HG03342 (cell line): Measurements from ENCODE around the gene FLYWCH2.
A peak's percentile ranks its signal among the peaks of the same experiment; 100 is the strongest.
"Not testable (repeated sequence)": the region's sequence is repeated elsewhere in the genome, so short reads cannot be mapped to it uniquely, and the experiment has no call there.

Source experiments
- ATAC-seq: cut with Tn5 transposase; IDR thresholded peaks from one replicate; pipeline ENCODE4 v1.9.1; 2021; ENCODE audit warnings: mild to moderate bottlenecking, moderate library complexity; ENCODE audit not compliant: unreplicated experiment

Gene FLYWCH2

DNA sequence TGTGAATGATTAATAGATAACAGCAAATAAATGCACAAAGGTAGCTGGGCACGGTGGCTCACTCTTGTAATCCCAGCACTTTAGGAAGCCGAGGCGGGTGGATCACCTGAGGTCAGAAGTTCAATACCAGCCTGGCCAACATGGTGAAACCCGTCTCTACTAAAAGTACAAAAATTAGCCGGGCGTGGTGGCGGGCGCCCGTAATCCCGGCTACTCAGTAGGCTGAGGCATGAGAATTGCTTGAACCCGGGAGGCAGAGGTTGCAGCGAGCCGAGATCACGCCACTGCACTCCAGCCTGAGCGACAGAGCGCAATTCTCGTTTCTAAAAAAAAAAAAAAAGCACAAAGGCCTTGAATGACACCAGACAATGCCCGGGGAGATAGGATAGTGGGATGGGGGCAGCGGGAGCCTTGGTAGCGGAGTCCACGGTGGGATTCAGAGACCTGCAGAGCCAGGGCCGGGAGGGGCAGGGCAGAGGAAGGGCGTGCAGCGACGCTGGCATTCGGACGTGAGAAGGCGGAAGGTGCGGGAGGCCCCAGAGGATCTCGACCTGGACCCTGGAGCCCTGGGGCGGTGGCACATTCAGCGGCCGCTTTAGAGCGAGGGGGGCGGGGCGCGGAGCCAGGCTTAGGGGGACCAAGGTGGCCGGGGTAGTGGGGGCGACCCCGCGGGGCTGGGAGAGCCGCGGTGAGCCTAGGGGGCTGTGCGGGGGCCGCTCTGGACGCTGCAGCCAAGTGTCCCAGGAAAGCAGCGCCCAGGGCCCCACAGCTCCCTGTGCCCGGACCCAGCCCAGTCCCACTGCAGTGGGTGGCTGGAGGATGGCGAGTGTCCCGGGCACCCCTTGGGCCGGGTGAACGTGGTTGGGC is 999 bp upstream of the FLYWCH2 start:
- ATAC-seq, result no peak

DNA sequence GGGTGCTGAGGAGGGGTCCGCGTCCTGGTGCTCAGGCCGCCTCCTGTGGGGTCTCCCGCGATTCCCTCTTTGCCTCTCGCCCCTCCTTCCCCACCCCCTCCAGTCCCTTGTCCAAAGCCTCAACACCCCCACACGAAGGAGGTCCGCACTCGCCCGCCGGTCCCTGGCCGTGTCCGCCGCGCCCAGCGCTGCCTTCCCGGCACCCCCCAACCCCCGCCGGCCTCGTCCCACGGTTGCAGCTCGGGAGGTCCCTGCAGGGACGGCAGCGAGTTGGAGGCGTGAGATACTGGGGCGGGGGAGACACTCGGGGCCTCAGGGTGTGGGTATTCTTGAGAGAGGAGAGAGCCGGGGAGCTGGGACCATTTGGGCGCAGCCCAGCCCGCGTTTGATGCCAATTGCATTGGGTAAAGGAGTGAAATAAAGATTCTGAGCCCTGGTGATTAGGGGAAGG is 468 bp downstream of the FLYWCH2 start:
- no peak for ATAC-seq

DNA sequence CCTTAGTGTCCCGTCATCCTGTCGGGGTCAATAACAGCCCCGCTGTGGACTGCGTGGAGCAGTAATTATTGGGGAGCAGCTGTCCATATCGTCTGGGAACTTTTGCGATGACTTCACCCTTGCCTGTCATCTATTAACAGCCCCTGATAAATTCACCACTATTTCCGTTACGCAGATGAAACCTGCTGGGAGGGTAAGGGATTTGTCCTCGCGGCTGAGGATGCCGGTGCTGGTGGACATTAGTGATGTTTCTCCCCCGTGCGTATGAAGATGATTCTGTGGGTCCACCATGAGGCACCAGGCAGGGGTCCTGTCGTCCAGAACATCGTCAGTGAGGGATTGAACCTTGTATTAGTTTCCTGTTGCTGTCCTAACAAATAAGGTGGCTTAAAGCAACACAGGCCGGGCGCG is 1.0 kb downstream of the FLYWCH2 start:
- no peak for ATAC-seq

DNA sequence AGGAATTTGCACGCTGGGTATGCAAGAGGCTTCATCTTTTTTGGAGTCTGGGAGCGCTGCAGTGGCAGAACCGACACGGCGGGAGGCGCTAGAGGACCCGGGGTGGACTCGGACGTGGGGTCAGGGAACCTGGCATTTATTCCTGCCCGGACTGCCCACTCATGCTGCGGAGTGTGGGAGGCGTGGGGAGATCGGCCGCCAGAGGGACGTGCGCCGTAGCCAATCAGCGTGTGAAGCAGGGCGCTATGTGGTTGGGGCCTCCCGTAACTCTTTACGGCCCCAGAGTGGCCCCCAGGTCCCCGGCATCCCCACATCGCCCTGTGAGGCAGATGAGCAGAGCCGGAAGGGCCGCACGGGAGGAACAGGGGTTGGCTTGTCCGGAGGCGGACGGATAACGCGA is 11.2 kb downstream of the FLYWCH2 start:
- no peak for ATAC-seq

DNA sequence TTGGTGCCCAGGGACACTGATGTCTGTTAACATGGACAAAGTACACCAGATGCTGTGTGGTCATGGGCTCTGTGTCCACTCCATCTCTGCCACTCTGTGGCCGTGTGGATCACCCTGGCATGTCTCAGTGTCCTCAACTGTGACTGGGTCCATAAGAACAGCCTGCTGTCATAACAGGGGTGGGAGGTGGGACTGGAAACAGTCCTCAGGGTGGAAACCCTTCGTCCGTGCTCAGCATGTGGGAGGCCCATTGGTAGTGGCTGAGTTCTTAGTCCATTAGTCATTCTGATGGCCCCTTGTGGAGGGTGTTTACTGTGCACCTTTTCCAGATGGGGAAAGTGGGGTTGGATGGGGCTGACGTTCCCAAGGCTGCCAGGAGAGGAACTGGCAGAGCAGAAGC is 12.8 kb downstream of the FLYWCH2 start:
- ATAC-seq, result no peak

DNA sequence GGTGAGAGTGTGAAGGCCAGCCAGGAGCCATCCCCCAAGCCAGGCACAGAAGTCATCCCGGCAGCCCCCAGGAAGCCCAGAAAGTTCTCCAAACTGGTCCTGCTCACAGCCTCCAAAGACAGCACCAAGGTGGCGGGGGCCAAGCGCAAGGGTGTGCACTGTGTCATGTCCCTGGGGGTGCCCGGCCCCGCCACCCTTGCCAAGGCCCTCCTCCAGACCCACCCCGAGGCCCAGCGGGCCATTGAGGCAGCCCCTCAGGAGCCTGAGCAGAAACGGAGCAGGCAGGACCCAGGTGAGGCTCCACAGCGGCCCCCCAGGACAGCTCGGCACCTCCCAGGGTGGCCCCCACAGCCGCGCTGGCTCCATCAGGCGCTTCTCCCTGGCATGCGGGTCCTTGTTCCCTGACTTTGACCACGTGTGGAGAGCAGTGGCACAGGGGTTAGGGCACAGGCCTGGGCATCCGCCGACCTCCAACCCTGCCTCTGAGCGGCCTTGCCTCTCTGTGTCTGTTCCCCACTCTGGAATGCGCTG is 13.5 kb downstream of the FLYWCH2 start:
- peak; percentile 5 for ATAC-seq

DNA sequence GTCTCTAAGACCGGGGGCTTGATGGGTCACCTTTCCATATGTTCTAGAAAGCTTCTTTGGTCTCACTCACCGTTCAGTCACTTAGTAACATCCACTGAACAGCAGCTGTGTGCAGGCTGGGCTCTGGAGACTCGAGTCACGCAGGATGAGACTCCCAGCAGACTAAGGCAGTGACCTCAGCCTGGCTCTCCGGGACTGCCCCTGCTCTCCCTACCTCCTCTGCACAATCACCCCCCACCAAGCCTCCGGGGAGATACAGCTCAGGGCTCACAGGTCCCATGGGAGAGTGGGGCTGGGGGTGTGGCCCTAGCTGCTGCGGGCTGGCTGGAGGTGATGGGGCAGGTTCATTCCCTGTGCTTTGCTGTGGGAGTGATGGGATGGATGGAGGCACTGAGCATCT is 14.1 kb downstream of the FLYWCH2 start:
- peak; percentile 66 for ATAC-seq

DNA sequence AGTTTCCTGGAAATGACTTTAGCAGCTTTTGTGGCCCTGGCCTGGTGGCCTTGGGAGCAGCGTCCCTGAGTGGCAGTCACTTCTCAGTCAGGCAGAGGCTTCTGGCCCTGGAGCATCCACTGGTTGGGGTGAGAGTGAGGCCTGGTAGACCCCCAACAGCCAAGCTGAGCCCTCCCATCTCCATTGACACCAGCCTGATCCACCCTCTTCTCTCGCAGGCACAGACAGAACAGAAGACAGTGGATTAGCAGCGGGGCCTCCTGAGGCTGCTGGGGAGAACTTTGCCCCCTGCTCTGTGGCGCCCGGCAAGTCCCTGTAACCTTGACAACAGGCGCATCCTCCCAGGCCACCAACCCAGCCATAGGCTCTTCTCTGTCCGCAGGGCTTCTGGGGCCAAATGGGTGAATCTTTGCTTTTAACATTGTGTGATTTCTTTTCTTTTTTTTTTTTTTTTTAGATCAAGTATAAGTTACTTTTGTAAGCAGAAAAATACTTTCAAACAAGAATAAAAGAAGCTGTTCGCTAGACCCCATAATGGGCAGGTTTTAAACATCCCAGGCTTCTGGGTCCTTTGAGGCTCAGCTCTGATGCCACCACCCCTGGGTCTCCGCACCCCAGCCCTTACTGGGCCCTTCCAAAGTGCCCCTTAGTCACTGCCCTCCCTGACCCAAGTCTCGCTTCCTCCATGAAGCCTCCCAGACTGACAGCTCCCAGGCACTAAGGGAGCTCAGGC is 16.0 kb downstream of the FLYWCH2 start:
- no peak for ATAC-seq

DNA sequence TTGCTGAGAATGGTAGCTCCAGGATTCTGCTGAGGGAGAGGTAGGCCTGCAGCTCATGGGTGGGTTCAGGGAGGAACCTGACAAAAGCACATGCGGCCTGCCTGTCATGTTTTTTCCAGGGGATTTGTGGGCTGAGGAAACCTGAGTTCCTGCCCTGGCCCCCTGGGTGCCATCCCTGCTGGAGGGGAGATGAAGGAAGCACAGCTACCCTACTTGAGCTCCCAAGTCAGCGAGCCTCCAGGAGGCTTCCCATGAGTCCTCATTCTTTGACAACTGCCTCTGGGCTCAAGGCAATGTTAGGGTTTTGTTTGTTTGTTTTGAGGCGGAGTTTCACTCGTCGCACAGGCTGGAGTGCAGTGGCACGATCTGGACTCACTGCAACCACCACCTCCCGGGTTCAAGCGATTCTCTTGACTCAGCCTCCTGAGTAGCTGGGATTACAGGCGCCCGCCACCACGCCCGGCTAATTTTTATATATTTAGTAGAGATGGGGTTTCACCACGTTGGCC is 16.6 kb downstream of the FLYWCH2 start:
- no peak for ATAC-seq

DNA sequence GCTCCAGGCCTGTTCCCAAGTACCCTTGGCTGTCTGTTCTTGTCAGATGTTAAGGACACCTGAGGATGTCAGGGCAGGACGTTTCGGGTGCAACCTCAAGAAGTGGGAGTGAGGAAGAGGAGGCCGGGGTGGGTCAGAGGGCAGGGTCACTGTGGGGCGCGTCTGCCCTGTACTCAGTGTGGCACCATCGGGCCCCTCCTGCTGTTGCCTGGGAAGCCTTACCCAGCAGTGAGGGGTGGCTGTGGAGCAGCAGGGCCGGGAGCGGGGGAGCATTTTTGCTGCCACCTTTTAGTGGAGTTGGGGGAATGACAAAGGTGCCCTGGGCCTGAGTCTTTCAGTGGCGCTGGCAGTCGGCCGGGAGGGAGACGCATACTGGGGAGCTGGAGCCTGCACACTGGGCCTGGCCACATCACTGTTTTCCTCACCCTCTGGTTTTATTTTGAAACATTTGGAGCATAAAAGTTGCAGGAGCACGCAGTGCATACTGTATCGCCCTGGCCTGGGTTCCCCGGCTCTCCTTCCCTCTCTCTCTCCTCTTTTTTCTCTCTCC is 17.6 kb downstream of the FLYWCH2 start:
- no peak for ATAC-seq

DNA sequence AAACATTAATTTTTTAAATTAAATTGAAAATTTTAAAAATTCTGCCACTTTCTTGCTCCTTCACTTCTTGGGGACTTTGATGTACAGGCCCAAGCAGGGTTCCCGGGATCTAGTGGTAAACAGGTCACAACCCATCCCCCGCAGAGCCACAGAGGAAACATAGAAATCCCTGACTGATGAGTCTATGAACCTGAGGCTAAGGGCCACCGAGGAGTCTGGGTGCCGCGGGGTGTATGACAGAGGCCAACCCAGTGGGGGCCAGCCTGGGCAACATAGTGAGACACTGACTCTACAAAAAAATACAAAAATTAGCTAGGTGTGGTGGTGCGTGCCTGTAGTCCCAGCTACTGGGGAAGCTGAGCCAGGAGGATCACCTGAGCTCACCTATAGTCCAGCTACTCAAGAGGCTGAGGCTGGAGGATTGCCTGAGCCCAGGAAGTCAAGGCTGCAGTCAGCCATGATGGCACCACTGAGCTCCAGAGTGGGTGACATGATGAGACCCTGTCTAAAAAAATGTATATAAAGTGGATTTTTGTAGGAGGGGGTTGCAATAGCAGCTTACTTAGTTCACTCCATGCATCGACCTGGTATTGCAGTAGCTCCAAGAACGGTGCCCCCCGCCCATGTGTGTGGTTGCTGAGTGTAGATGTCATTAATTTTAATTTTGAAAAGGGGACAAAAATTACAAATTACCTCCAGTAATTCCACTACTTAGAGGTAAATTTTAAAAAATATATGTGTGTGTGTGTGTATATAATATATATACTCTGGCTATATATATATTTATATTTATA is 19.5 kb downstream of the FLYWCH2 start:
- ATAC-seq, result no peak

DNA sequence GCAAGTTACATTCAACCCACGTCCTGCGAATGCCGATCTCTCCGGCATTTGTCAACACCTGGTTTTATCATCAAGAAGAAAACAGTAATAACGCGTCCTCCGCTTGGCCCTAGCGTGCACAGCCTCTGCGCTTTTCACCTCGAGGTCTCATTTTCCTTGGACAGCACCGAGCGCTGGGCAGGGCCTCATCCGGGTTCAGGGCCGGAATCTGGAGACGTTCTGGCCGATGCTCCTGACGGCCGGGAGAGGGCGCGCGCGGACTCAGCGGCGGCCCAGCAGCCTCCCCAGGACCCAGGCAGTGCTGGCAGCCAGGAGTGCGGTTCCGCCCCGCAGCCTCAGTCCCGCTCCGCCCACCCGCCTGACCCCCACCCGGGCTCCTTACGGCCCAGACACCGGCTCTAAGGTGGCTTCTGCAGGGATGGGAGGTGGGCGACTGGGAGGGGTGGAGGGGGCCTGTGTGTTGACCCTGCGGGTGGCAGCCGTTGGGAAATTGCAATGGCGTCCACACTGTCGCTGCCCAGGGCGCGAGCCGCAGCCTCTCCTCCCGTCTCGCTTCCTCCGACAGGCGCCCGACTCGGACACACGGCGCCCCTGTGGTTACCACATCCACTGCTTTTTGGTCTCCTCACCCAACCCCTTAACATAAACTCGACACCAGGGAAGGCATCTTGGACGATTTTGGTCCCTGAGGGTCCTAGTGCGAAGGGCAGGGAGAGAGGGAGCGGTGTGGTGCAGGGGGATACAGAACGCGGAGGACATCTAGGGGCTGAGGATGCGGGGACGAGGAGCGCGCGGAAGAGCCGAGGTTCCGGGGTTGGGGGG is 21.3 kb downstream of the FLYWCH2 start:
- ATAC-seq, result peak; percentile 47

DNA sequence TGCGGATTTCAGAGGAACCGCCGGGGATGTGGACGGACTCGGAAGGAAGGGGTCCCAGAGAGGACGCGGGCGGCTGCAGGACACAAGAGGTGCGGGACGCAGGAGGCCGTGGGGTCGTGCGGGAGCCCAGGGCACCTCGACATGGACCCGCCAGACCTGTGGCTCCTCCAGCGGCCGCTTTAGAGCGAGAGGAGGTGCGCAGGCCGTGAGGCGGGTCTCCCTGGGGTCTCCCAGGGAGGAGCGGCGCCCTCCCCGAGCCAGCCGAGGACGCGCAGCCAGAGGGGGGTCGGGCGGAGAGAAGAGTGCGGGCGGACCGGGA is 21.9 kb downstream of the FLYWCH2 start:
- ATAC-seq, result no peak

DNA sequence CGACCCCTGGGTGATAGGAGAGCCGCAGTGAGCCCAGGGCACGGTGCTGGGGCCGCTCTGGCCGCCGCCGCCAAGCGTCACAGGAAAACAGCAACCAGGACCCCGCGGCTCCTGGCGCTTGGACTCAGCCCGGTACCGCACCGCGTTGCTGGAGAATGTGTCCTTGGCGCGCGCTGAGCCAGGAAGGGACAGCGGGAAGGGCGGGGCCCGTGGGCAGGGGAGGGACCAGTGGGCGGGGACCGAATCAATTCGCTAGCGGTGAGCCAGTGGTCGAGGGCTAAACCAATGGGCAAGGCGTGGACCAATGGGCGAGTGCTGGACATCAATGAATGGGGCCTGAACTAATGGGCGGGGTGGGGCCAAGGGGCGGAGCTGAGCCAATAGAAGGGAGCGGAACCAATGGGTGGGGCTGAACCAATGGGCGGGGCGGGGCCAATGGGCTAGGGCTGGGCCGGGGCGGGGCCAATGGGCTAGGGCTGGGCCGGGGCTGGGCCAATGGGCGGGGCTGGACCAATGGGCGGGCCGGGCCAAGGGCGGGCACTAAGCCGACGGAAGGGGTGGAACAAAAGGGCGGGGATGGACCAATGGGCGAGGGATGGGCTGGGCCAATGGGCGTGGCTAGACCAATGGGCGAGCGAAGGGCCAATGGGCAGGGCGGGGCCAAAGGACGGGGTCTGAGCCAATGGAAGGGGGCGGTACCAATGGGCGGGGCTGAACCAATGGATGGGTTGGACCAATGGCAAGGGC is 22.4 kb downstream of the FLYWCH2 start:
- peak; percentile 65 for ATAC-seq

DNA sequence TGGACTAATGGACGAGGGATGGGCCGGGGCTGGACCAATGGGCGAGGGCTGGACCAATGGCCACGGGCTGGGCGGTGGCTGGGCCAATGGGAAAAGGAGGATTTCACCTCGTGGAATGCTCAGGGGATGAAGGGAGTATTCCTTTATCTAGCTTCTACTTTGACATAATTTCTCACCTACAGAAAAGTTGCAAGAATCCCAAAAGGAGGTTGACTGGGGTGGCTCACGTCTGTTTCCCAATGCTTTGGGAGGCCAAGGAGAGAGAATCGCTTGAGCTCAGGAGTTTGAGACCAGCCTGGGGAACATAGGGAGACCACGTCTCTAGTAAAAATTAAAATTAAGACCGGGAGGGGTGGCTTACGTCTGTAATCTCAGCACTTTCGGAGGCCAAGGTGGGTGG is 23.0 kb downstream of the FLYWCH2 start:
- no peak for ATAC-seq

DNA sequence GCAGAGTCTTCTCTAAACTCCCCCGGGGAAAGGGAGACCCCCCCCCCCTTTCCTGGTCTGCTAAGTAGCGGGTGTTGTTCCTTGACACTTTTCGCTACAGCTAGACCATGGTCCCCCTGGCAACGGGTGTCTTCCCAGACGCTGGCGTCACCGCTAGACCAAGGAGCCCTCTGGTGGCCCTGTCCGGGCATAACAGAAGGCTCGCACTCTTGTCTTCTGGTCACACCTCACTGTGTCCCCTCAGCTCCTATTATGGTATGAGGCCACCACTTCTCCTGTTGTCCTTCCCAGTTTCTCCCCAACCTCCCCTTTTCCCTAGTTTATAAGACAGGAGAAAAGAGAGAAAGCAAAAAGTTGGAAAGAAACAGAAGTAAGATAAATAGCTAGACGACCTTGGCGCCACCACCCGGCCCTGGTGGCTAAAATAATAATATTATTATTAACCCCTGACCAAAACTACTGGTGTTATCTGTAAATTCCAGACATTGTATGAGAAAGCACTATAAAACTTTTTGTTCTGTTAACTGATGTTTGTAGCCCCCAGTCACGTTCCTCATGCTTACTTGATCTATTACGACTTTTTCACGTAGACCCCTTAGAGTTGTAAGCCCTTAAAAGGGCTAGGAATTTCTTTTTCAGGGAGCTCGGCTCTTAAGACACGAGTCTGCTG is 24.2 kb downstream of the FLYWCH2 start:
- ATAC-seq, result not testable (repeated sequence)

DNA sequence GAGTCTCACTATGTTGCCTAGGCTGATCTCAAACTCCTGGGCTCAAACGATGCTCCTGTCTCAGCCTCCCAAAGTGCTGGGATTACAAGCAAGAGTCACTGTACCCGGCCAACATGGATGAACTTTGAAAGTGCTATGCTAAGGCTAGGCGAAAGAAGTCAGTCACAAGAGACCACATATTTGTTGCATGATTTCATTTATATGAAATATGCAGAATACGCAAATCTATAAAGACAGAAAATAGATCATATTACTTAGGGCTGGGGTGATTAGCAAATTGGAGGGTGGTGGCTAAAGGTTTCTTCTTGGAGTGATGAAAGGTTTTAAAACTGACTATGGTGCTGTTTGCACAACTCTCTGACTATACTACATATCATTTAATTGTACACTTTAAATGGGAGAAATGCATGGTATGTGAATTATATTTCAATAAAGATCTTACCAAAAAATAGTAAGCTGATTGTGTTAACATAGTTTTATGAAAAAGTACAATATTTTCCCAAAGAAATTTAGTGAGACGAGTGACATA is 27.5 kb downstream of the FLYWCH2 start:
- no peak for ATAC-seq

DNA sequence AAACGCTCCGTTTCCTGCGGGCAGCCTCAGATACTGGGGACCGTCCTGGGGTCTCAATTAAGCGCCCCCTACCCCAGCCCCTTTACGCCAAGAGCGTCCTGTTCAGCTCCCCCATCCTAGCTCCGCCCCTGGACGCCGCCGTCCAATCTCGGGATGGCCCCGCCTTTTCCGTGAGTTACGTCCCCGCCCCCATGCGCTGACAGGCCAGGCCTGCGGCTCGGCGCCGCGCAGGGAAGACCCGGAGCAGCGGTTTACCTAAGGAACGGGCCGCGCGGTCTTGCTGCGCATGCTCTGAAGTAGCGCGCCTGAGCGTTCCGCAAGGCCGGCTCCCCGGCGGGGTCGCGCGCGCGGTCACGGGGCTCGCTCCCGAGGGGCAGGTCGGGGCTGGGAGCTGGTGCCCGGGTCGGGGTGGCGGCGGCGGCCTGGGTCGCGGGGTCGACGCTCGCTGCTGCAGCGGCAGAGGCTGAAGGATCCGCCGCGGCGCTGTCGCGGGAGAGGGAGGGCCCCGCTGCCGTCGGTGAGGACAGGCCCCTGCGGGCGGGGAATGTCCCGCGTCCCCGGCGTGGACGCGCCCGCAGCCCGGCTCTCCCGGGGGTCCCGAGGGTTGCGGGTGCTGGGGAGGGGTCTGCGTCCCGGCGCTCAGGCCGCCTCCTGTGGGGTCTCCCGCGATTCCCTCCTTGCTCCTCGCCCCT is 28.8 kb downstream of the FLYWCH2 start, which contains the start of gene FLYWCH1:
TSS of gene FLYWCH1 (plus strand) at position 294 of the 692 bp plus-strand sequence. CDS start 17,755 bp downstream, outside the sequence.
- peak; percentile 92 for ATAC-seq
